HG02973 (cell line): ENCODE data around the gene GPC4.
"Not testable (repeated sequence)": the region's sequence is repeated elsewhere in the genome, so short reads cannot be mapped to it uniquely, and the experiment has no call there.

Source experiments
- ATAC-seq: cut with Tn5 transposase; IDR thresholded peaks from one replicate; pipeline ENCODE4 v1.9.1; 2021; ENCODE audit warnings: moderate library complexity; ENCODE audit not compliant: unreplicated experiment

The GPC4 gene

GRCh38 chrX:133307637-133308498 lies 107.4 kb downstream of the GPC4 start:
- ATAC-seq: no peak

DNA sequence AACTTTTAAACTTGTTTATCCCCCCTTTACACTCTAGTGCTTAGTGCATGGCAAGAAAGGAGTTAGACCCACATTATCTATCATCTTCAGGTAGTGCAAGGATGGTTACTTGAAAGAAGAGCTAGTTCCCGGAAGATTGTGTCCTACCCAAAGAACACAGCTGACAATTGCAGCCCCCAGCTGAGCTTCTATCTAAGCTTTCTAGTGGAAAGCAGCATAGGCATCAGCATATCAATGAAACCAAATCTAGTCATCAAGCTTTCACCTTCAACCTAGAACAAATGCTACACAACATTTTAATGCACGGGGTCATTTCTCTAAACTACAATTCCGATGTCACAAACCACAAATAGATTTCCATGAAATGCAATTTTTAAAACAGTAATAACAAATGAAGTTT lies 108.2 kb downstream of the GPC4 start:
- no peak for ATAC-seq

- ATAC-seq: no peak
These were observed 109.0 kb downstream of the GPC4 start for GRCh38 chrX:133306316-133306715.

DNA sequence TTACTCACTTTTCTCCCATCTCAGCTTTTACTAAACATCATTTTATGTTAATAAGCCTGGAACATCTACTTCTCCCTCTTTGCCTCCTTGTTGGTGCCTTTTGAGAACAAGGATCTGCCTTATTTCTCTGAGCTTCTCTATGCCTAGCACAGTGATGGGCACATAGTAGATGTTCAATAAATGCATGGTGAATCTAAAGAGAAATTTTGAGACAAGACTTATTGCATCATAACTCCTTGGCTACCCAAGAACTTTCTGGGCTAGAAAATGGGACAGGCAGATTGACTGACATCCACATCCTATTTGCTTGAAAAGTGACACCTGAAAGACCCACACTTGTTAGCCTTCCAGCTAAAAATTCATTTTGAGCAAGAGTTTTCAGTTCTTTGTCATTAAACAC lies 109.9 kb downstream of the GPC4 start:
- ATAC-seq: no peak

DNA sequence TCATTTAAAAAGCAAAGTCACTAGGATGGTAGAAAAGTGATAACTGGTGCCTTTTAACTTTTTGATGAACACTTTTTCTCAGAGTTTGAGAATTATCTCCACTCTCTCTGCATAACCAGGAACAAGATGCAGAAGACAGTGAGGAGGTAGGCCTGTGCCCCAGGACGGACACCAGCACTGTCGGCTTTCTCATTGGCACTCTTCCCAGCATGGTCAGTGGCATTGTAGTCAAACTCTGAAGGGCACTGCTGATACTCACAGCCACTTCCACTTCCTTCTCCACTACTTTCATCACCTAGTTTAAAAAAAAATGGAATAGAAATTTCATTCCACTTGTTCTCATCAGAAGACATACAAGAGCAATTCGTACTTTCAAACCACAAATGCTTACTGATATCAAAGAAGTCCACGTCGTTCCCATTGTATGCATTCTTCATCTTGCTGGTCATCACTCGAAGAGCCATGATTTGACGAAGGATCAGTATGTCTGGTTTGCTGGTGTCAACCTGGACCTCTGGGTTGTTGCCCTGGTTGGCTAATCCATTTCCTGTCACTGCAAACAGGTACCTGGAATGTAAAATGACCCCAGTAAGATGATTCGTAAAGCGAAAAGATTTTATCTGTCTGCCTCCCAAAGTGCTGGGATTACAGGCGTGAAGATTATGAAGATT lies 112.4 kb downstream of the GPC4 start:
- no peak for ATAC-seq

DNA sequence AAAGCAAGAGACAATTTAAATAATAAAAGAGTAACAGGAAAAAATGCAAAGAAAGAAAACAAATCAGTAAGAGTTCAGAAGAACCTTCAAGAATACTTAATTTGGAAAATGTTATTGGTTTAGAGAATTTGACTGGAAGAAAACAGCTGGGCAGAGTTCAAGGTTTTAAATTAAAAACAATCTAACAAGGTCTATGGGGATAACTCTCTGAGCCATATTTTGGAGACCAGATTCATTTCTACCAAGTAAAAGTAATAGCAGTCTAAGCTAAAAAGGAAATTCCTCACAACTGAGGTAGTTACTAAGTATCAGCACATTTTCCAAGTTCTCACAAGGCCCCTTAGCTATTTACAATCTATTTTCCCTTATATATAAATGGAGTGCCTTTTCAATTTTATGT lies 114.7 kb downstream of the GPC4 start:
- no peak for ATAC-seq

GRCh38 chrX:133297284-133297683 lies 118.0 kb downstream of the GPC4 start:
- no peak for ATAC-seq

GRCh38 chrX:133294126-133294525 lies 121.2 kb downstream of the GPC4 start:
- ATAC-seq: no peak

GRCh38 chrX:133290076-133290475 lies 125.2 kb downstream of the GPC4 start:
- ATAC-seq: no peak

- ATAC-seq: no peak
These were observed 127.4 kb downstream of the GPC4 start for GRCh38 chrX:133287860-133288259.

DNA sequence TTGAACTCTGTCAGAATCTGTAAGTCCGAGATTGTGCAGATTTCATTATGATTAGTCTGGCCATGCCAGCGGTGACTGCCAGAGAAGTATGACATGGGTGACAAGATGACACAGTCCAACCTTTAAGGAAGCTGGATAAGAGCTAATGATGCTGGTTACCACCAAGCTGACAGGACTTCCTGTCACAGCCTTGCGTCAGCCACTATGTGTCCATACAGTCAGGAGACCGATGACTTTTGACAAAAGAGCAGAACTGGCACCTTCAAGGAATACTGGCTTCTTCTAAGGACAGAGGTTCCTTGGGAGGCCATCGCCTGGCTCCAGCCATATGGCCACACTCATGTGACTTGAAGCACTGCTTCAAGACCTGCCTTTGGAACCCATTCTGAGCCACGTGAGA lies 129.9 kb downstream of the GPC4 start:
- ATAC-seq: no peak

GRCh38 chrX:133279112-133279730 lies 136.1 kb downstream of the GPC4 start:
- not testable (repeated sequence) for ATAC-seq

- no peak for ATAC-seq
These were observed 142.1 kb downstream of the GPC4 start for GRCh38 chrX:133273180-133273579.

DNA sequence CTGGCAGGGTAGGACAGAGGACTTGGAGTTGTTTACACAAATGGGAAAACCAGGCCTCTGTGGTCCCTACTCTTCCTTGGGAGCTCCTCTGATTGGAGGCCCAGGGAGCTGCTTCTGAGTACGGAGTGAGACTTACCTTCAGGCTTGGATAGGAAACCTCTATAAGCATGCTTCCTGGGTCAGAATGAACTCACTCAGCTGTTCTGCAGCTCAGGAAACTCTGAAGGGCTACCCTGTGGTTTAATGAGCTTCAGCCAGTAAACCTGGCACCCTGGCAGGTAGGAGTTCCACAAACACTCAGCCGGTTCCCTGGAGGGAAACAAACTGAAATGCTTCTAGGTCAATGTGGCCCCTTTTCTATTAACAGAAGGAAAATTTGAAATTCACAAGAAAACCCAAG lies 146.1 kb downstream of the GPC4 start:
- ATAC-seq: no peak

DNA sequence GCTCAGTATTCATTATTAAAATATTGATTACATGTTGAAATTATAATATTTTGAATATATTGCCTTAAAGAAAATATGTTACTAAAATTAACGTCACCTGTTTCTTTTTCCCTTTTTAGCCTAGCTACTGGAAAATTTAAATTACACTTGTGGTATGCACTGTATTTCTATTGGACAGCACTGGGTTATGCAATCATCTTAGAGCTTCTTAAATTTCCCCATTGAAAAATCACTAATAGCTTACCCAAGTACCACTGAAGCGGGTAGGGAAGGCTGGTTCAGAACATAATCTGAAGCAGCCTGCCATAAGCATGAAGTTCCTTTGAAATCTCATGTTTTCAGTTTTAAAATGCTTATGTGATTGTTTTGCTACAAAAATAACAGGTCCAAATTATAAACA lies 147.7 kb downstream of the GPC4 start:
- ATAC-seq: no peak

- ATAC-seq: no peak
These were observed 150.0 kb downstream of the GPC4 start for GRCh38 chrX:133265331-133265730.

DNA sequence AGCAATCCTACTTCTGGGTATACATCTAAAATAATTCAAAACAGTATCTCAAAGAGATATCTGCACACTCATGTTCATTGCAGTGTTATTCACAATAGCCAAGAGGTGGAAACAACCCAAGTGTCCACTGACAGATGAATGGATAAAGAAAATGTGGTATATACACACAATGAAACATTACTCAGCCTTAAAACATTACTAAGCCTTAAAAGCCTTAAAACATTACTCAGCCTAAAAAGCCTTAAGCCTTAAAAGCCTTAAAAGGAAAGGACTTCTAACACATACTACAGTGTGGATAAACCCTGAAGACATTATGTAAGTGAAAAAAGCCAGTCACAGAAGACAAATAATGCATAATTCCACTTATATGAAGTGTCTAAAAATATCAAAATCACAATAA lies 156.8 kb downstream of the GPC4 start:
- no peak for ATAC-seq

DNA sequence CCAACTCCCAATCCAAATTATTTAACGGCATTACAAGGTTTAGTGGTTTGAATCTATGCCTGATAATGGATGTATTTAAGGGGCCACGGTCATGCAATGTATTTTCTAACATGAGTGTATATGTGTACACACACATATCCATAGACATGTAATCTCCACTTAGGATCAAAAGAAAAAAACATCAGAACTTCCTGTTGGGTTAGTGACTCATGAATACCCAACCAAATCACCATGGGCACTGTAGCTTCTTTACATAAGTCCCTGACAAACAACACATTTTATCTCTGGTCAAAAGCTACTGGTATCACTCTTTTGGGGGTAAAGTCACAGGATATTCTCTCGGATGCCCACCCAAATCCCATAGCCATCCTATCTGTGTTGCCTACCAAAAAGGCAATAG lies 160.6 kb downstream of the GPC4 start:
- ATAC-seq: no peak

- no peak for ATAC-seq
These were observed 164.1 kb downstream of the GPC4 start for GRCh38 chrX:133251204-133251603.

- ATAC-seq: no peak
These were observed 164.8 kb downstream of the GPC4 start for GRCh38 chrX:133250184-133251100.
